HEK293T (cell line): ENCODE measurements around the gene IFI30.

ENCODE experiments used
- ARNT ChIP-seq: fragments of 450-650 bp; IDR thresholded peaks from 2 replicates; pipeline ENCODE4 v1.6.1; 2017; ENCODE audit warnings: mild to moderate bottlenecking
- BHLHE40 ChIP-seq: fragments of 450-650 bp; IDR thresholded peaks from 2 replicates; pipeline ENCODE4 v1.6.1; 2016; ENCODE audit warnings: mild to moderate bottlenecking, moderate library complexity, borderline replicate concordance
- CTBP1 ChIP-seq: fragments of 450-650 bp; IDR thresholded peaks from 2 replicates; pipeline ENCODE4 v1.6.1; 2016; ENCODE audit warnings: borderline replicate concordance
- ELF4 ChIP-seq: fragments of 450-650 bp; IDR thresholded peaks from 2 replicates; pipeline ENCODE4 v1.6.1; 2017; ENCODE audit warnings: antibody characterized with exemption
- FOXA1 ChIP-seq: fragments of 450-650 bp; IDR thresholded peaks from 2 replicates; pipeline ENCODE4 v1.6.1; 2016; ENCODE audit warnings: mild to moderate bottlenecking
- FOXK2 ChIP-seq: fragments of 450-650 bp; IDR thresholded peaks from 2 replicates; pipeline ENCODE4 v1.6.1; 2016; ENCODE audit warnings: mild to moderate bottlenecking
- FOXM1 ChIP-seq: fragments of 450-650 bp; IDR thresholded peaks from 2 replicates; pipeline ENCODE4 v1.6.1; 2017; ENCODE audit warnings: mild to moderate bottlenecking, borderline replicate concordance
- HDGF ChIP-seq: fragments of 450-650 bp; IDR thresholded peaks from 2 replicates; pipeline ENCODE4 v1.6.1; 2017; ENCODE audit warnings: antibody characterized with exemption, borderline replicate concordance
- L3MBTL2 ChIP-seq: fragments of 450-650 bp; conservative IDR thresholded peaks from 2 replicates; pipeline ENCODE4 v1.6.1; 2016; ENCODE audit warnings: mild to moderate bottlenecking
- NFRKB ChIP-seq: fragments of 450-650 bp; IDR thresholded peaks from 2 replicates; pipeline ENCODE4 v1.6.1; 2016; ENCODE audit warnings: mild to moderate bottlenecking, moderate library complexity
- SP1 ChIP-seq: fragments of 450-650 bp; IDR thresholded peaks from 2 replicates; pipeline ENCODE4 v1.6.1; 2017
- SUZ12 ChIP-seq: fragments of 450-650 bp; IDR thresholded peaks from 2 replicates; pipeline ENCODE4 v1.6.1; 2016; ENCODE audit warnings: mild to moderate bottlenecking
- TARDBP ChIP-seq: fragments of 450-650 bp; IDR thresholded peaks from 2 replicates; pipeline ENCODE4 v1.6.1; 2016
- TF ChIP-seq, protein P1 (sequence below): fragments of 450-650 bp; IDR thresholded peaks from 2 replicates; pipeline ENCODE4 v1.6.1; 2016

DNA sequence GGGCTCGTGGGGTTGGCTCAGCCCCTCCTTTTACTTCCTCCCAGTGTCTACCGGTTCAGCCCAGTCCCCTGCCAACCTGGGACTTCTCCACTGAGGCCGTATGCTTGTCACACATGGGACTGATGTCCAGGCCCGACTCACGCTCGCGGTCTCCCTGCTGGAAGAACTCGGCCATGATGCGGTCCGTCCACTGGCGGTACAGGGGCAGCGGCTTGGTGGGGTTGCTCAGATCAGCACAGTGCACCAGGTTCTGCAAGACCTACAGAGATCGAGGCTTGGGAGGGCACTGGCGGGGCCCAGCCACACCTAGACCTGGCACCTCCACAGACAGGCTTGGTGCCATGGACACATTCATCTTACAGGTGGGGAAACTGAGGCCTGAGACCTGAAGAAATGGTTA lies 38.1 kb downstream of the IFI30 start:
- TF ChIP-seq TARDBP = no peak
- no peak for TF ChIP-seq BHLHE40
- no peak for TF ChIP-seq NFRKB
- no peak for TF ChIP-seq SP1
- TF ChIP-seq ARNT = no peak
- no peak for TF ChIP-seq ELF4
- no peak for TF ChIP-seq HDGF
- TF ChIP-seq FOXA1 = no peak
- no peak for TF ChIP-seq SUZ12
- no peak for TF ChIP-seq FOXK2
- no peak for TF ChIP-seq FOXM1
- TF ChIP-seq CTBP1 = no peak
- no peak for TF ChIP-seq L3MBTL2
- TF ChIP-seq, protein P1, sequence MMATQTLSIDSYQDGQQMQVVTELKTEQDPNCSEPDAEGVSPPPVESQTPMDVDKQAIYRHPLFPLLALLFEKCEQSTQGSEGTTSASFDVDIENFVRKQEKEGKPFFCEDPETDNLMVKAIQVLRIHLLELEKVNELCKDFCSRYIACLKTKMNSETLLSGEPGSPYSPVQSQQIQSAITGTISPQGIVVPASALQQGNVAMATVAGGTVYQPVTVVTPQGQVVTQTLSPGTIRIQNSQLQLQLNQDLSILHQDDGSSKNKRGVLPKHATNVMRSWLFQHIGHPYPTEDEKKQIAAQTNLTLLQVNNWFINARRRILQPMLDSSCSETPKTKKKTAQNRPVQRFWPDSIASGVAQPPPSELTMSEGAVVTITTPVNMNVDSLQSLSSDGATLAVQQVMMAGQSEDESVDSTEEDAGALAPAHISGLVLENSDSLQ = no peak
